Activated CD8-positive, alpha-beta T cell treated with anti-CD3 and anti-CD28 coated beads for 36 hours (primary cell): ENCODE data around the gene SP140L. TPM values are rescaled to one million over a fixed set of nuclear protein-coding genes. Genes with fewer than 3 reads are reported as not detected.

Source experiments
- ATAC-seq: fragments of 200-7000 bp; cut with Tn5 transposase; one replicate; pipeline ENCODE4 v1.10.0; 2021; ENCODE audit warnings: mild to moderate bottlenecking, moderate library complexity
- CTCF ChIA-PET: fragments of 350-600 bp; sonication (Branson Sonifier 250); formaldehyde crosslinking; loops from one replicate; lab custom pipeline; 2021; ENCODE audit warnings: antibody characterized with exemption; lab: Charles Lee
- POLR2A ChIA-PET: fragments of 350-600 bp; sonication (Branson Sonifier 250); formaldehyde crosslinking; loops from one replicate; lab custom pipeline; 2021; ENCODE audit warnings: antibody characterized with exemption; lab: Charles Lee
- DNase-seq: peaks from one replicate; pipeline ENCODE4 v3.0.0-alpha.2; 2020
- H3K27ac Mint-ChIP-seq: one replicate; pipeline ENCODE4 v1.8.0; 2021; ENCODE audit warnings: mild to moderate bottlenecking, mixed read lengths
- H3K27me3 Mint-ChIP-seq: one replicate; pipeline ENCODE4 v1.8.0; 2021; ENCODE audit warnings: mixed read lengths
- H3K36me3 Mint-ChIP-seq: one replicate; pipeline ENCODE4 v1.8.0; 2021; ENCODE audit warnings: low read depth, mixed read lengths
- H3K4me1 Mint-ChIP-seq: one replicate; pipeline ENCODE4 v1.8.0; 2021; ENCODE audit warnings: low read depth, mixed read lengths
- H3K4me3 Mint-ChIP-seq: one replicate; pipeline ENCODE4 v1.8.0; 2021; ENCODE audit warnings: mild to moderate bottlenecking, moderate library complexity, mixed read lengths
- H3K9me3 Mint-ChIP-seq: one replicate; pipeline ENCODE4 v1.8.0; 2021; ENCODE audit warnings: mixed read lengths
- CTCF ChIP-seq: fragments of 200-600 bp; IDR thresholded peaks from one replicate; pipeline ENCODE4 v1.8.0; 2022; ENCODE audit warnings: antibody characterized with exemption, mild to moderate bottlenecking
- intact Hi-C: fragments of 100-400 bp; cut with micrococcal nuclease; formaldehyde crosslinking; loops from one replicate; pipeline ENCODE4 v1.10.0; 2022
- total RNA-seq, 2 experiments: library from RNA; stranded (reverse); gene quantifications; one replicate each; pipeline ENCODE4 v1.2.3, GENCODE V29; 2021

Gene SP140L
- total RNA-seq, 2 experiments from 2014 or later, result 43.7 to 43.8 TPM

- DNase-seq, result no peak
- no peak for TF ChIP-seq CTCF
- Mint-ChIP-seq H3K4me3 (peak overlapping the region; percentile 97), H3K4me1 (peaks cover 61% of the 10 kb centered on the region), H3K27me3 (no peaks in the 10 kb centered on the region), H3K36me3 (peaks cover 39% of the 10 kb centered on the region), H3K27ac (peak overlapping the region; percentile 76), H3K9me3 (no peaks in the 10 kb centered on the region)
- no peak for ATAC-seq
- intact Hi-C loops, result loop anchor here (10.0 kb wide), 3 partner anchors 87 to 467 kb away; partner anchors contain the start of gene SP100
- ChIA-PET CTCF (interaction anchor here (0.8 to 1.0 kb wide), 2 partner anchors 21 to 386 kb away, joined by 3 to 4 read pairs; no protein-coding TSS in a partner anchor), POLR2A (interaction anchor here (0.7 to 3.0 kb wide), 9 partner anchors 9 to 109 kb away, joined by 3 to 20 read pairs (median 5); partner anchors contain the start of genes SP100 and SP110)
Observed at GRCh38 chr2:230328155-230328458, 1.1 kb downstream of the SP140L start.

GRCh38 chr2:230329946-230330605 is 3.1 kb downstream of the SP140L start:
- Mint-ChIP-seq H3K27me3 (no peaks in the 10 kb centered on the region), H3K36me3 (peaks cover 57% of the 10 kb centered on the region), H3K27ac (peak overlapping the region; percentile 76), H3K4me1 (peaks cover 73% of the 10 kb centered on the region), H3K4me3 (peak overlapping the region; percentile 97), H3K9me3 (peaks cover 5% of the 10 kb centered on the region)
- ChIA-PET CTCF (no interaction called here), POLR2A (interaction anchor here (3.0 kb wide), 1 partner anchor 17 kb away, joined by 9 read pairs; no protein-coding TSS in a partner anchor)
- no peak for TF ChIP-seq CTCF
- intact Hi-C loops, result loop anchor here (10.0 kb wide), 3 partner anchors 85 to 465 kb away; partner anchors contain the start of gene SP100
- ATAC-seq (no peak), DNase-seq (no peak)

GRCh38 chr2:230330725-230331124 is 3.7 kb downstream of the SP140L start:
- DNase-seq, result no peak
- peaks cover 7% of the 10 kb centered on the region for H3K9me3 Mint-ChIP-seq
- intact Hi-C loops, result no loop called here
- no peak for TF ChIP-seq CTCF
- H3K36me3 Mint-ChIP-seq, result peaks cover 61% of the 10 kb centered on the region
- POLR2A ChIA-PET, result no interaction called here
- ATAC-seq, result no peak
- peak overlapping the region; percentile 76 for H3K27ac Mint-ChIP-seq
- peak overlapping the region; percentile 97 for H3K4me3 Mint-ChIP-seq
- H3K4me1 Mint-ChIP-seq, result peaks cover 73% of the 10 kb centered on the region
- no peaks in the 10 kb centered on the region for H3K27me3 Mint-ChIP-seq
- CTCF ChIA-PET, result no interaction called here

- H3K36me3 Mint-ChIP-seq, result peaks cover 65% of the 10 kb centered on the region
- peak; percentile 53 for ATAC-seq
- ChIA-PET POLR2A (interaction anchor here (0.7 to 1.6 kb wide), 4 partner anchors 13 to 137 kb away, joined by 3 to 5 read pairs (median 3); no protein-coding TSS in a partner anchor), CTCF (no interaction called here)
- H3K27me3 Mint-ChIP-seq, result no peaks in the 10 kb centered on the region
- peaks cover 16% of the 10 kb centered on the region for H3K9me3 Mint-ChIP-seq
- intact Hi-C loops, result no loop called here
- peaks cover 61% of the 10 kb centered on the region for H3K4me1 Mint-ChIP-seq
- H3K27ac Mint-ChIP-seq, result peak overlapping the region; percentile 88
- TF ChIP-seq CTCF, result no peak
- no peak for DNase-seq
- H3K4me3 Mint-ChIP-seq, result peak overlapping the region; percentile 63
Observed at GRCh38 chr2:230335461-230335863, 8.5 kb downstream of the SP140L start.
